HG03521 (cell line): ENCODE measurements around the gene USH1C.

ENCODE experiments used
- ATAC-seq: cut with Tn5 transposase; IDR thresholded peaks from one replicate; pipeline ENCODE4 v1.9.1; 2021; ENCODE audit warnings: mild to moderate bottlenecking, moderate library complexity; ENCODE audit not compliant: unreplicated experiment

The USH1C gene

GRCh38 chr11:17544181-17544622, at the start of gene USH1C:
TSS of gene USH1C (minus strand) at chr11:17544416. CDS start at chr11:17544307, 109 bp downstream.
- no peak for ATAC-seq

GRCh38 chr11:17593466-17594245, 49.4 kb upstream of the USH1C start:
- no peak for ATAC-seq

GRCh38 chr11:17591293-17591692, 47.1 kb upstream of the USH1C start:
- ATAC-seq: no peak

GRCh38 chr11:17590463-17590862, 46.2 kb upstream of the USH1C start:
- no peak for ATAC-seq

GRCh38 chr11:17588721-17589120, 44.5 kb upstream of the USH1C start:
- ATAC-seq: no peak

GRCh38 chr11:17588166-17588565, 44.0 kb upstream of the USH1C start:
- no peak for ATAC-seq

GRCh38 chr11:17585911-17586695, 41.9 kb upstream of the USH1C start:
- ATAC-seq: no peak

GRCh38 chr11:17581732-17582053, 37.5 kb upstream of the USH1C start:
- ATAC-seq: no peak

- no peak for ATAC-seq
Observed at GRCh38 chr11:17581036-17581731, 37.0 kb upstream of the USH1C start.

- ATAC-seq: no peak
Observed at GRCh38 chr11:17580271-17580670, 36.1 kb upstream of the USH1C start.

- no peak for ATAC-seq
Observed at GRCh38 chr11:17579451-17579850, 35.2 kb upstream of the USH1C start.

- ATAC-seq: no peak
Observed at GRCh38 chr11:17578958-17579357, 34.7 kb upstream of the USH1C start.

GRCh38 chr11:17578296-17578695, 34.1 kb upstream of the USH1C start:
- no peak for ATAC-seq

- ATAC-seq: no peak
Observed at GRCh38 chr11:17575431-17576425, 31.5 kb upstream of the USH1C start.

GRCh38 chr11:17574141-17575091, 30.2 kb upstream of the USH1C start:
- ATAC-seq: no peak

GRCh38 chr11:17573526-17573925, 29.3 kb upstream of the USH1C start:
- ATAC-seq: no peak

GRCh38 chr11:17572791-17573460, 28.7 kb upstream of the USH1C start:
- ATAC-seq: no peak

GRCh38 chr11:17572359-17572690, 28.1 kb upstream of the USH1C start:
- no peak for ATAC-seq
